Measurements from ENCODE around the gene SLFN14.
A peak's percentile ranks its signal among the peaks of the same experiment; 100 is the strongest.
"Not testable (repeated sequence)": the region's sequence is repeated elsewhere in the genome, so short reads cannot be mapped to it uniquely, and the experiment has no call there.

SLFN14 gene

DNA sequence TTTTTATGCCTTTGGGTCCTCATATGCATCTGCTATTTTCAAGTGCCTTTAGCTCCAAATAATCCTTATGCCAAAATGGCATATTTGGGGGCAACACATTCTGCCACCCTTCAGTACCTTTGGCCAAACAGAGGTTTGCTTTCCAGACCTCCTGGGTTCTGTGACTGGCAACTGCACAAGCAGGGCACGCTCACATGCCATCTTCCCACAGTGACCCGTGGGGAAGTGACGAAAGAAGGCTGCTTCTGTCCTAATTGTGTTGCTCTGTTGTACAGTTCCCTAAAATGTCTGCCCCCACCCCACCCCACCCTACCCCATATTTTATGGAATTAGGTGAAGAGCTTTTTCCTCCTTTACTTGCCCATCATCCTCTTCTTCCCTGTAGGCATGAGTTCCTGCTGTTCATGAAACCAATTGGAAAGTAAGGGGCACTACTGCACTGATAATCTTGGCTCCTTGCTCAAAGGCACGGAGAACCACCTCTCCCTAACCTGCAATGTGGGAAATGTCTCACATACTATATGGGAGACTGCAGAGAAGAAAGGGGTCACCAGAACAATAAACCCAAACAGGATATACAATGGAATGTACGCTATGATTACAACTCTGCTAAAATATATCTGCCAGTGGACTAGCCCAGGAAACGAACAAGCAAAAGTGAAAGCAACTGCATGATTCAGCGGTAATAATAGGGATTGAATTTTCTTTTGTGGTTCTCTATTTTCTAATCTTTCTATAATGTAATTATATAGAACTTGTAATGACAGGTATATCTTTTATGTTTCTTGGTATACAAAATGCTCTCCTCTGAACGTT is 19.8 kb downstream of the SLFN14 start:
- Histone ChIP-seq H3K27me3 (no peaks in the 10 kb centered on the region), H3K4me1 (no peaks in the 10 kb centered on the region), H3K4me3 (peak overlapping the region; percentile 30 to 37), H3K9me3 (no peaks in the 10 kb centered on the region), H3K36me3 (no peaks in the 10 kb centered on the region), H3K27ac (peak overlapping the region in 1 of 2 donors; percentile 14)
- peak in 1 of 2 donors; percentile 51 for DNase-seq
- TF ChIP-seq CTCF (IDR thresholded peaks at IDR 0.05), result no peak
- intact Hi-C loops (cut with DNase I; ENCODE audit: low total_unique reads), result no loop called here

GRCh38 chr17:35539659-35540026 is 21.0 kb downstream of the SLFN14 start:
- DNase-seq, result no peak
- H3K9me3 ChIP-seq, result no peaks in the 10 kb centered on the region
- no peak overlapping the region for H3K27ac ChIP-seq
- H3K36me3 ChIP-seq, result no peaks in the 10 kb centered on the region
- H3K4me1 ChIP-seq, result no peaks in the 10 kb centered on the region
- no peak for TF ChIP-seq CTCF (IDR thresholded peaks at IDR 0.05)
- H3K4me3 ChIP-seq, result no peak overlapping the region
- intact Hi-C loops (cut with DNase I; ENCODE audit: low total_unique reads), result loop anchor here (10.0 kb wide), 1 partner anchor 365 kb away; no protein-coding TSS in a partner anchor
- no peaks in the 10 kb centered on the region for H3K27me3 ChIP-seq

DNA sequence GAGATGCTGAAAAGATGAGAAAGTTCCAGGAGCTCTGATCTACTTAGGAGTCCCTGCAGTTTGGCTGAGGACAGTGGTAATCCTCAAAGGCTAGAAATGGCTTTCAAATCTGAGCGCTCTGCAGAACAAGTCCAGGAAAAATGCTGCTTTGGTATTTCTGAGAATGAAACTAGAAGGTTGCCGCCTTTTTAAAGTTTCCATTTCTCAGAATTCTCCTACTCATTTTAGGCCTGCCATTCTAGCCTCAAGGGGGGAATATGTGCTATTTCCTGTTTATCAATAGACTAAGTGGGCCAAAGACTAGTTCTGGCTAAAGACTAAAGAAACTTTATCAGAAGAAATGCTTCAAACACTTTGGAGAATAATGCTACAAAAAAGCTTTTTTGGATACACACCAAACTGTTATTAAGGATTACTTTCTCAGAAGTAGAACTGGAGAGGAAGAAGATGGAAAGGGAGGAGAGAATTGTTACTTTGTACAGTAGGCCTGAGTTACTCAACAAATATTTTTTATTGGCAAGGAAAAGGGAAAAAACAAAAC is 22.9 kb downstream of the SLFN14 start, which contains the start of gene SLFN12L:
SLFN12L (minus strand) TSS at position 78 of the 541 bp plus-strand sequence. CDS start 15,314 bp downstream, outside the sequence.
- no peak within 1 kb of the TSS for H3K27ac ChIP-seq
- no peak for DNase-seq
- intact Hi-C loops (cut with DNase I; ENCODE audit: low total_unique reads), result loop anchor here (2.0 to 10.0 kb wide), 2 partner anchors 225 to 363 kb away; no protein-coding TSS in a partner anchor
- no peaks in the 10 kb centered on the region for H3K36me3 ChIP-seq
- no peaks in the 10 kb centered on the region for H3K4me1 ChIP-seq
- no peak for TF ChIP-seq CTCF (IDR thresholded peaks at IDR 0.05)
- H3K4me3 ChIP-seq, result no peak within 1 kb of the TSS
- no peaks in the 10 kb centered on the region for H3K27me3 ChIP-seq
- no peaks in the 10 kb centered on the region for H3K9me3 ChIP-seq

GRCh38 chr17:35536664-35537171 is 23.9 kb downstream of the SLFN14 start:
- no peak for DNase-seq
- no peaks in the 10 kb centered on the region for H3K36me3 ChIP-seq
- no peak for TF ChIP-seq CTCF (IDR thresholded peaks at IDR 0.05)
- intact Hi-C loops (cut with DNase I; ENCODE audit: low total_unique reads), result loop anchor here (2.0 to 10.0 kb wide), 2 partner anchors 224 to 362 kb away; no protein-coding TSS in a partner anchor
- H3K9me3 ChIP-seq, result no peaks in the 10 kb centered on the region
- H3K27me3 ChIP-seq, result no peaks in the 10 kb centered on the region
- no peaks in the 10 kb centered on the region for H3K4me1 ChIP-seq
- no peak overlapping the region for H3K4me3 ChIP-seq
- H3K27ac ChIP-seq, result no peak overlapping the region

DNA sequence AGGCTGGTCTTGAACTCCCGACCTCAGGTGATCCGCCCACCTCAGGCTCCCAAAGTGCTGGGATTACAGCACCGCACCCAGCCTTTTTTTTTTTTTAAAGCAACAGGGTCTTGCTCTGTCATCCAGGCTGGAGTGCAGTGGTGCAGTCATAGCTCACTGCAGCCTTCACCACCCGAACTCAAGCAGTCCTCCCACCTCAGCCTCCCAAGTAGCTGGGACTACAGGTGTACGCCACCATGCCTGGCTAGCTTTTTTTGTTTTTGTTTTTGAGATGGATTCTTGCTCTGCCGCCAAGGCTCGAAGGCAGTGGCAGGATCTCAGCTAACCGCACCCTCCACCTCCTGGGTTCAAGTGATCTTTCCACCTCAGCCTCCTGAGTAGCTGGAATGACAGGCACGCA is 25.2 kb downstream of the SLFN14 start:
- not testable (repeated sequence) for H3K4me1 ChIP-seq, H3K4me3 ChIP-seq, H3K9me3 ChIP-seq, DNase-seq, H3K27ac ChIP-seq, H3K27me3 ChIP-seq, H3K36me3 ChIP-seq
- intact Hi-C loops (cut with DNase I; ENCODE audit: low total_unique reads), result loop anchor here (10.0 kb wide), 1 partner anchor 361 kb away; no protein-coding TSS in a partner anchor

DNA sequence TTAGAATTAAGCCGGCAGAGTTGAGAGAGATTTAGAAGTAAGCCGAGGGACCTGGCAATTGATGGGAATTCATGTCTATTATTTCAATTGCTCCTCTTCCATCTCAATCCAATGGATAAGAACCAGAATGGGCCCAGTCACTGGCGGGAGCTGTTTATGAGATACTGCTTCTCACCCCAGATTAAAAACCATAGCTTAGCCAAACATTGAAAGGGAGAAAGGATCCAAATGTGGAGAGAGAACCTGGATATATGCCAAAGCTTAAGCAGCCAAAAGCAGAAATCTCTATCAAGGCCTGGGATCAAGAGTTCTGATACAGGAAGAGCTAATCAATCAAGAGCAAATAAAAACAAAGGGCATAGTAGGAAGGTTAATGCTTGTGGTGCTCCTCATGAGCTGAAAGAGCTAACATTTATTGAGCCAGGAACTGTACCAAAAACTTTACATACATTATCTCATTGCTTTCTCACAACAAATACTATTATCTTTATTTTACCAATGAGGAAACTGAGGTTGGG is 26.0 kb downstream of the SLFN14 start:
- no peak for DNase-seq
- intact Hi-C loops (cut with DNase I; ENCODE audit: low total_unique reads), result loop anchor here (10.0 kb wide), 1 partner anchor 360 kb away; no protein-coding TSS in a partner anchor
- H3K4me1 ChIP-seq, result no peaks in the 10 kb centered on the region
- H3K9me3 ChIP-seq, result no peaks in the 10 kb centered on the region
- H3K27ac ChIP-seq, result no peak overlapping the region
- no peak overlapping the region for H3K4me3 ChIP-seq
- no peak for TF ChIP-seq CTCF (IDR thresholded peaks at IDR 0.05)
- no peaks in the 10 kb centered on the region for H3K27me3 ChIP-seq
- no peaks in the 10 kb centered on the region for H3K36me3 ChIP-seq

Measured in tibial artery (tissue), 4 donors.